ENCODE results near the gene ZNF736.
"Not testable (repeated sequence)": the region's sequence is repeated elsewhere in the genome, so short reads cannot be mapped to it uniquely, and the experiment has no call there.

Gene ZNF736

DNA sequence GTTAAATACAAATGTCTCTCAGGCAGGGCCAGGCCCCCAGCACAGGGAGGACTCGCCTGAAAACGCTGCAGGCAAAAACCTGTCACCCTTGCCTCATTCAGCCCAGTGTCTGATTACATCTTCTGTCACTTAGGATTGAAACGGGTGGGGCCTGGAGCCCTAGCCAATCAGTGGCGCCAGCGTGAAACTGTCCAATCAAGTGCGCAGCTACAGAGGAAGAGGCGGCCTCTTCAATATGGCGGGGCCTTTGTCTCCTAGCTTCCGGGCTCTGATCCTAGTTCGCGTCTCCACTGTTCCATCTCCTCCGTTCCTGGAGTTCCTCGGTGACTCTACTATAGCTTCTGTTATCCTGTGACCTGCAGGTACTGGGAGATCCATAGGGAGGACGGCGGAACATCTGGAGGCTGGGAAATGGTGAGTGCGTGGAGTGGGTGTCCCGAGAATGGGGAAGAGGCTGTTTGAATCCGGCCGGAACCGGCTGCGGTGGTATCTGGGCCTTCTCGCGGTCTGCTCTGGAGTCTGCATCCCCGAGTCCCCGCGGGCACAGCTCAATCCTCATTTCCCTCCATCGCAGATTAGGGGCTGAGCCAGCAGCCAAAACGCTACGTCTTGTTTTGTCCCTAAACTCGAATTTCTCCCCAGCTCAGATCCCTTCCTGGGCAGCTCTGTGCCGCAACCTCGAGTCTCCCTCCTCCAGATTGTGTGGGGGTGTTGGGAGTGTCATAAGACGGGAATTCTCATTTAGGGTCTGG, at the start of gene ZNF736:
Gene ZNF736 (plus strand): TSS at position 222 of the 752 bp plus-strand sequence. CDS start 190 bp downstream, at position 412.
- peak; percentile 74 for DNase-seq (ENCODE audit: low read depth)

DNA sequence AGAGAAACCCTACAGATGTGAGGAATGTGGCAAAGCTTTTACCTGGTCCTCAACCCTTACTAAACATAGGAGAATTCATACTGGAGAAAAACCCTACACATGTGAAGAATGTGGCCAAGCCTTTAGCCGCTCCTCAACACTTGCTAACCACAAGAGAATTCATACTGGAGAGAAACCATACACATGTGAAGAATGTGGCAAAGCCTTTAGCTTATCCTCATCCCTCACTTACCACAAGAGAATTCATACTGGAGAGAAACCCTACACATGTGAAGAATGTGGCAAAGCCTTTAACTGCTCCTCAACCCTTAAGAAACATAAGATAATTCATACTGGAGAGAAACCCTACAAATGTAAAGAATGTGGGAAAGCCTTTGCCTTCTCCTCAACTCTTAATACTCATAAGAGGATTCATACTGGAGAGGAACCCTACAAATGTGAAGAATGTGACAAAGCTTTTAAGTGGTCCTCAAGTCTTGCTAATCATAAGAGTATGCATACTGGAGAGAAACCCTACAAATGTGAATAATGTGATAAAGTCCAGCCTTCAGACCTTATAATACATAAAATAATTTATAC, 47.3 kb upstream of the ZNF736 start:
- no peak for DNase-seq (ENCODE audit: low read depth)

DNA sequence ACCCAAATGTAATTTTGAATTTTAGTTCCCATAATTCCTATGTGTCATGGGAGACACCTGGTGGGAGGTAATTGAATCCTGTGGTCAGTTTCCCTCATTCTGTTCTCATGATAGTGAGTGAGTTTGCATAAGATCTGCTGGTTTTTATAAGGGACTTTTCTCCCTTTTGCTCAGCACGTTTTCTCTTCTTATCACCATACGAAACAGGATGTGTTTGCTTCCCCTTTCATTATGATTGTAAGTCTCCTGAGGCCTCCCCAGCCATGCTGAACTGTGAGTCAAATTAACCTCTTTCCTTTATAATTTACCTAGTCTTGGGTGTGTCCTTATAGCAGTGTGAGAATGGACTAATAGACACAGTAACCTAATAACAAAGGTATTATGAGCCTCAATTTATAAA, 36.1 kb upstream of the ZNF736 start:
- DNase-seq (ENCODE audit: low read depth) = no peak

DNA sequence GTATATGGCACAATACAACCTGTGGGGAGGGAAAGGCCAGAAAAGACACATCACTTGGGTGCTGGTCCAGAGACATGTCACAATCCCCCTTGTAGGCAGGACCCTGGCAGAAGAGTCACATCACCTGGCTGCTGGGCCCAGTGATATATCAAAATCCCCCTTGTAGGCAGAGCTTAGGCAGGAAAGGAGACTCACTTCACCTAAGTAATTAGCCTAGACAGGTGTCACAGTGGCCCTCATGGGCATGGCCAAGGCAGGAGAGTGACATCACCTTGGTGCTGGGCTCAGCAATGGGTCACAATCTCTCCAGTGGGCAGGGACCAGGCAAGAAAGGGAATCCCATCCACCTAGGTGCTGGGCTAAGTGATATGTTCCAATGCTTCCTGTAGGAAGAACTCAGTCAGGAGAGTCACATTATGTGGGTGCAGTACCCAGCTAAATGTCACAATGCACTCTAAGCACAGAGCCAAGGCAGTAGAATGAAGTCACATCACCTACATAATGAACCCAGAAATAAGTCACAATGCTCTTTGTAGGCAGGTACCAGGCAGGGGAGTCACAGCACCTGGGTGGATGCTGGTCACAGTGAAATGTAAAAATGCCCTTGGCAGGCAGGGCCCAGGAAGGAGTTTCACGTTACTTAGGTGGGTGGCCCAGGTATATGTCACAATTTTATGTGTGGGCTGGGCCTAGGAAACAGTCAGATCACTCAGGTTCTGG, 18.9 kb upstream of the ZNF736 start:
- no peak for DNase-seq (ENCODE audit: low read depth)

DNA sequence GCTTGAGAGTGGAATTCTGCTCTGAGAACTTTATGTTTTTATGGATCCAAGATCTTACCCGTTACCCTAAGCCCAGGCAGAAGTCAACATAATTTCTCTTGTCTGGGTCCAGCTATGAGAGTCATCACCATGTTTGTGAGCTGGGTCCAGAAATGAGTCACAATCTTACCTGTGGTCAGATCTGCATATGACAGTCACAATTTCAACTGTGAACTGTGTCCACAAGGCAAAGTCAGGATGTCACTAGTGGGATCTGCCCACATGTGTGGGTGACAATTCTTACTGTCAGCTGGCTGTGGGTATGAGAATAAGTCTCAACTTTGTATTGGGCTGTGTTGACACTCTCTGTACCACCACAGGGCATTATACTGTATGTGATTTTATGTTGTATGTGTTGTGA, 16.3 kb upstream of the ZNF736 start:
- not testable (repeated sequence) for DNase-seq (ENCODE audit: low read depth)

DNA sequence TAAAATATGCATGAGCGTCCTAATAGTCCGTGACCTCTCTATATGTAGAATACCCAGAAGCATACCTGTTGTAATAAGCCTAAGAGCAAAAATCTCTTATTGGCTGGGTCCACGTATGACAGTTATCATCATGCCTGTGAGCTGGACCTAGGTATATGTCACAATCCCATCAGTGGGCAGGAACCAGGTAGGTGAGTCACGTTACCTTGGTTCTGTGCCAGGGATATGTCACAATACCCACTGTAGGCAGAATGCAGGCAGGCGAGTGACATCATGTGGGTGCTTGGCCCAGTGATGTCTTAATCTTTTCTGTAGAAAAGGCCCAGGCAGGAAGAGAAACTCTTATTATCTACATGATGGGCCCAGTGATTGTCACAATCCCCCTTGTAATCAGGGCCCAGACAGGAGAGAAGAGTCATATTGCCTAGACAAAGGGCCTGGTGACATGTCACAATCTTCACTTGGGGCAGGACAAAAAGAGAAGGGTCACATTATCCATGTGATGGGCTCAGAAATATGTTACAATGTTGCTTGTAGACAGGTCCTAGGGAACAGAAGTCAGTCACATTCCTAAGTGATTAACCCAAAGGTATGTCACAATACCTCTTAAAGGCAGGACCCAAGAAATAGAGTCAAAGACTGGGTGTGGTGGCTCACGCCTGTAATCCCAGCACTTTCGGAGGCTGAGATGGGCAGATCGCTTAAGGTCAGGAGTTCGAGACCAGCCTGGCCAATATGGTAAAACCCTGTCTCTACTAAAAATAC, 12.9 kb upstream of the ZNF736 start:
- DNase-seq (ENCODE audit: low read depth) = no peak

DNA sequence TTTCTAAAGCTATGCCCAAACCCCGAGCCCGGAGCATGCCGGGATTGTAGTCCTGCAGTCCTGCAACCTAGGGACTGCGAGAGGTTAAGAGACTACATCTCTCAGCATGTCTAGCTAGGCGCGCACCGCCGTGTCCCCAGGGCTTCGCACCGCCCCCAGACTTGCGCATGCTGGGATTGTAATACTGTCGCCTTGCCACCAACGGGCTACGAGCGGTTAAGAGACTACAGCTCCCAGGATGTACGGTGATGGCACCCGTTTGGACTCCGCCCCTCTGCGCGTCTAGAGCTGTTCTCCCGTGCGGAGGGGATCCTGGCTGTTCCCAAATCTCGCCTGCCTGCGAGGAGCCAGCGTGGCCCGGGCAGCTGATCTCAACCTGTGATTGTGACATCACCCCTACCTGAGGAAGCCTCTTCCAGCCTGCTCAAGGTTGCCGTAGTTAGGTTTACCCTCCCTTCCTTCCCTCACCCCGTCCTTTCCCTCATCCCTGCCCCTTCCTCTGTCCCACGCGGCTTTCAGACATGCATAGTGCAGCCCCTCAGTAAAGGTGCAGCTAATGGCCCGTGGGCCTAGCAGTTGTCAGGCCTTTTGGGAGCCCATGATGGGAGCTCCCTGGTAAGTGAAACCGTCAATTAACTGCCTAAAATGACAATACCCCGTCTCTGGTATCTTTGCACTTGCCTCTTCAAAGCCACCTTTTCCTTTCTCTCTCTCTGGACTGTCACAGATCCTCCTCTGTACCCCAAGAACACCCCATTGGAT, 6.3 kb upstream of the ZNF736 start:
- peak; percentile 88 for DNase-seq (ENCODE audit: low read depth)

DNA sequence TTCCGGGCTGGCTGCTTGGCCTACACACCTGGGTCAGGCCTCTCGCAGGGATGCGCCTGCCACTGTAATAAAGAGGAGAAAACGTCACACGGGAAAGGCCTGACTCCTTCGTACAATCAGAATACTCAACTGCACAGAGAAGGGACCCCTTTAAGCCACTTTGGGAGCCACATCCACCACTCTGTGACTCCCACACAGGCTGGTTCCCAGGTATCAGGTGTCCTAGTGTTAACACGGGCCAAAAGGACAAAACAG, 5.8 kb upstream of the ZNF736 start:
- no peak for DNase-seq (ENCODE audit: low read depth)

DNA sequence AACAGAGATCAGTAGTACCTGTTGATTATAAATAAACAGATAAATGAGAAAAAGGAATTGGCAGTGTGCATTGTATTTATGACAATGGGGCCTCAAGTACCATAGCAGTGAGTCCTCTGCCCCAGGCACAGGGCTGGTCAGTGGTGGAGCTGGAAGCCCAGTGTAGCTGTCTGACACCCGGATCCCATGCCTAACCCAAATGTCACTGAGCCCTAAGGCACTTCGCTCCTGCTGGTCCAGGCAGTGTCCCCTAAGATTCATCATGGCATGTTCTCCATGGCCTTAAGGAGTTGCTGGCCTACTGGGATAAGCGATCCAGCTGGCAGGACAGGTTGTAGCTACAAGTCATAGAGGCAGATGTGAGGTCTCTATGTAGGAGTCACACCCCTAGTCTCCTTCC, 3.3 kb upstream of the ZNF736 start:
- DNase-seq (ENCODE audit: low read depth) = no peak

DNA sequence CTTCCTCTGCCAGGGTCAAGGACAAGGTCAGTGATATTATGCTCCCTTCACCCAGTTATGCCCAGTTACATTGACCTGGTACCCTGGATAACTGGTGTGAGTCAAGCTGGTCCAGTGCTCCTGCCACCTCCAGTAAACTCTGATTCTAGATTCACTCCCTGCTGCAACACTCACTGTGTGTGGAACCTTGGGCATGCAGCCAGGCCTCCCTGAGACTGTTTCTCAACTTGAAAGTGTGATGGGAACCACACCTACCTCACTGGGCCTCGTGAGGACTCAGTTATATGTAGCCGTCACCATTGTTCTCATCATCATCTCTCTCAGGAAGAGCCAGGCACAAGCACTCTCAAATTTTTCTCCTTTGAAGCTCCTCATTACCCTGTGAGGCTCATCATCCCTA, 935 bp upstream of the ZNF736 start:
- no peak for DNase-seq (ENCODE audit: low read depth)

DNA sequence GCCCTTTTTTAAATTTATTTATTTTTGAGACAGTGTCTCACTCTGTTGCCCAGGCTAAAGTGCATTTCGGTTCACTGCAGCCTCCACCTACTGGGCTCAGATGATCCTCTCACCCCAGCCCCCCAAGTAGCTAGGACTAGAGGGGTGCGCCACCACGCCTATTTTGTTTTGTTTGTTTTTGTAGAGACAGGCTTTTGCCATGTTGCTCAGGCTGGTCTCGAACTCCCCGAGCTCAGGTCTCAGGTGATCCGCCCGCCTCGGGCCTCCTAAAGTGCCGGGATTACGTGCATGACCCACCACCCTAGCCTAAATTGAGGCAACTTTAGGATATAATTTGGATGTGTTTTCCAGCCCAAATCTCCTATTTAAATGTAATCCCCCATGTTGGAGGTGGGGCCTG, 805 bp downstream of the ZNF736 start:
- DNase-seq (ENCODE audit: low read depth) = no peak

DNA sequence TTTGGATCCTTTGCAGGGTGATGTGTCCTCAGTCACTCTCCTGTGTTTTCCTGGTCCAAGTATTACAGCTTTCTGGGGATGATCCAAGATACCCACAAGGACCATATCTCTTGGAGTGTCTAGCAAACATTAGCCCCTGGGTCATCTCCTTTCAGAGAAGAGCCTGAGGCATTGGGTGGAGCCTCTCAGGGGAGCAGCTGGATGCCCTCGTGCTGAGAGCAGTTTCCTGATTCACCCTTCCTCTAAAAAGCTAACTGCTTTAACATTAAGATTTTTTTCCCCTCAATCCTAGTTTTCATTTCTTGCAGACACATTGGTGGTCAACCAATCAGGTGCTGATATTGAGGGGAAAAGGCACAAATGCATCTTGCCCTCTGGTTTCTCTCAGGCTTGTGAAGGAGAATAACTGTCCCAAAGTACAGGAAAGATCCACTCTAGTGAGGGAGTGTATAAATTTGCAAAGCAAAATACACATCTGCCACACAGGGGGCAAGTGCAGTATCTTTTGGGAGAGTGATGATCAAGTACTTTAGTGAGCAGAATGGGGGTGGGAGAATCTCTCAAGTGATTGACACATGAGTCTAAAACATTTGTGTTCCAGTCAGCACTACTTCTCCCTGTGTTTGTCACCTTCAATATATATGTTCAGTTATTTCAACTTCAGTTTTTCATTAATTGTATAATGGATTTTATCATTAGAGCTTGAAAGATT, 2.4 kb downstream of the ZNF736 start:
- not testable (repeated sequence) for DNase-seq (ENCODE audit: low read depth)

DNA sequence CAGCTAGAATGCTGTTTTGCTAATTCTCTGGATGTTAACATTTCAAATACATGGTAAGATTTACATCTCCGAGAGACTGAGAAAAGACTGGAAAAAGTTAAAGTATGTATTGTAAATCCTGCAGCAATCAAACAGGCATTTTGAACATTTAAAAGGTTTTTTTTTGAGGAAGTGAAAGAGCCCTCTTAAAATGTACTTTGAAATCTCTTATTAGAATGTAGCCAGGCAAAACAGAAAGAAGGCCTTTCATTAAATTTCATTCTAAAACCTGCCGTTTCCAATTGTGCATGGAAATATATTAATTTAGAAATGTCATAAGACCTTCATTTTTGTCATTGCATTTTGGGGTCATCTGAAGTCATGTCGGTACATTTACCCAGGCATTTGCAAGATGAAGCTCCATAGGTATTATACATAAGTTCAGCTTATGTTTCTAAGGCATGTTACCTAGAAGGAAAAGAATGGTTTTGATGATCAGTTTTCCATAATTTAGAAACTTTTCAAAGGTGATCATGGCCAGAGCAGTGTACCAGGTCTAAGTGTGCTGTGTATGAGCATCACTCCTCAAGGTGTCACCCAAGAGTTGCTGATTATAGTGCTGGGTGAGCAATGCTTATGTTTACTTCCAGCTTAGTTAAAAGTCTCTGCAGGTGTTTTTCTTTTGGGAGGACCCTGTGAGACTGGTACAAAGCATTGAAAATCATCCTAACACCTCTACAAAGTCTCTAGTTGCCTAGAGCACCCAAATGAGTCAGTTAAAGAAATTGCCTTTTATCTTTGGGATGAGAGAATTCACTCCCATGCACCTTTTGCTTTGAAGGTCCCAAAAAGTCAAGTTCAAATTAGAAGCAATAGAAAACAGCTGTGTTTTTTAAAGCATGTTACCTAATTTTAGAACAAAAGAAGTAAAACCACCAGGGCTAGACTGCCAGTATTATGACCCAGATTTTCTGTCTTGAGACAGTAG, 7.1 kb downstream of the ZNF736 start:
- no peak for DNase-seq (ENCODE audit: low read depth)

DNA sequence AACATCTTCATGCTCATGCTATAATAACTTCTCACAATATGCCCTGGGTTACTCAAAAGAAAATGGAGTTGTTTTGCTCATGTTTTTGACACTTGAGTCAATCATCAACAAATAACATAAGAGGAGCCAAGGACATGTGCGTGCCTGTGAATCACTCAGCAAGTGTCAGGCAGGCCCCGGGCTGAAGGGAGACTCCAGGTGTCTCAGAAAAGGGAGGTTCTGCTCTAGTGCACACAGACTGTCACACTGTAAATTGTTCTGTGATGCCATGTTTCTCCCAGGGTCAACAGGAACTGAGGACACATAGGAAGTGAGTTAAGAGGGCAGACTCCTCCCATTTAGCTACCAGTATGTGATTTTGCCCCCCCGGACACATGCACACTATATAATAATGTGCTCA, 10.4 kb downstream of the ZNF736 start:
- not testable (repeated sequence) for DNase-seq (ENCODE audit: low read depth)

DNA sequence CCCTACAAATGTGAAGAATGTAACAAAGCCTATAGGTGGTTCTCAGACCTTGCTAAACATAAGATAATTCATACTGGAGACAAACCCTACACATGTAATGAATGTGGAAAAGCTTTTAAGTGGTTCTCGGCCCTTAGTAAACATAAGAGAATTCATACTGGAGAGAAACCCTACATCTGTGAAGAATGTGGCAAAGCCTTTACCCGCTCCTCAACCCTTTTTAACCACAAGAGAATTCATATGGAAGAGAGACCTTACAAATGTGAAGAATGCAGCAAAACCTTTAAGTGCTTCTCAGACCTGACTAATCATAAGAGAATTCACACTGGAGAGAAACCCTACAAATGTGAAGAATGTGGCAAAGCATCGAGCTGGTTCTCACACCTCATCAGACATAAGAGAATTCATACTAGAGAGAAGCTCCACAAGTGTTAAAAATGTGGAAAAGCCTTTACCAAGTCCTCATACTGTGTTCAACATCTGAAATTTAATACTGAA, 35.0 kb downstream of the ZNF736 start:
- not testable (repeated sequence) for DNase-seq (ENCODE audit: low read depth)

DNA sequence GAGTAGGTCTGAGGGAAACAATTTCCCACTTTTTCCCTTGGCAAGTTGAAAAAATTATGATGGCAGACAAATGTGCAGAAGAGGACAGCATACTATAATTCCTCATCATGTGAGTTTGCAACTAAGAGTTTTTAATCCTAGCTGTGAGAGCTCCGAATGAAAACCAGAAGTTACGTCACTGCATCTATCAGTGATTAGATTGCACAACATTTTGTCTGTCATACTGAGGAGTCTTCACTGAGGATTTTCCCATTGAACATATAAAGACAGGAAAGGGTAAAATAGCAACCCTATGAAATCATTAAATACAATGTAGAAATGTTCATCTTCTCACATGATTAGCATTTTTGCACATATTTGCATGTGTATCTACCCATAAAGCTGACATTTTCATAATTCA, 45.8 kb downstream of the ZNF736 start:
- DNase-seq (ENCODE audit: low read depth) = no peak

DNA sequence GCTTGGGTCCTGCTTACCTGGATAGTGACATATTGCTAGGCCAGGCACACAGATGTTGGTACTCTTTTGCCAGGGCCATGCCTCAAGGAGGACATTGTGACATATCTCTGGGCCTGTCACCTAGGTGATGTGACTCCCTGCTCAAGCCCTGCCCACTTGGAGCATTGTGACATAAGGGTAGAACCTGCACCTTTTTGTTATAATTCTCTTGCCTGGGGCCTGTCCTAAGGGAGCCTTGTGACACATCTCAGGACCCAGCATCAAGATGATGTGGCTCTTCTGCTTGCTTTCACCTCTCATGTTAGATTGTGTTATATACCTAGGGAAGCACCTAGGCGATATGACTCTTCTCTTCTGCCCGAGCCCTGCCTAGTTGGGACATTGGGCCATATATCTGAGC, 57.4 kb downstream of the ZNF736 start:
- DNase-seq (ENCODE audit: low read depth) = no peak

DNA sequence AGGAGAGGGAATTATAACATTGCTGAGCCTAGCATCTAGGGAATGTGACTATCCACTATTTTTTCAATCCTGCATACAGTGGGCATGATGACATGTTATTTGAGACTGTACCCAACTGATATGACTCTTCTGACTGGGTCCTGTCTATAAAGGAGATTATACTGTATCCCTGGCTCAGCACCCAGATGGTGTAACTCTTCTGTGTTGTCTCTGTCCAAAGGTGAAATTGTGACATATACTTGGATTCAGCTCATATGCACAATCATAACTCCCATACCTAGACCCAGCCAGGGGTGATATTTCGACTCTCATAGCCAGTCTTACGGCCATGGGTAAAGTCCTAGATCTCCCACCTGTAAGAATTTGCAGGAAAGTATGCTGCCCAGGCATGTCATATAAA, 59.3 kb downstream of the ZNF736 start:
- DNase-seq (ENCODE audit: low read depth) = no peak

DNA sequence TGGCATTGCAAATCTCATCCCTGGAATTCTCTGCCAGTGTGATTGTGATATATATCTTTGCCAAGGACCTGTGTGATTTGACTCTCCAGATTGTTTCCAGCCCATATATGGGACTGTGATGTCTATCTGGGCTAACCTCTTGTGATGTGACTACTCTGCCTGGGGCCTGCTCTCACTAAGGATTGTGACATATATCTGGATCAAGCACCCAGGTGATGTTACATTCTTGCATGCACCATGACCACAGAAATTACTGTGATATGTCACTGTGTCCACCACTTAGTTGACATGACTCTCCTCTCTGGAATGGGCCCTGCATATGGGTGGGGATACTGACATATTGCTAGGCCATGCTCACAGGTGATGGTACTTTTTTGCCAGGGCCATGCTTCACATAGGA, 86.6 kb downstream of the ZNF736 start:
- no peak for DNase-seq (ENCODE audit: low read depth)
